Stimulated activated CD4-positive, alpha-beta T cell treated with anti-CD3 and anti-CD28 coated beads, Interleukin-4, amount 100 ng/mL, for 1 hour (primary cell): ENCODE results near the gene GARRE1.
"Not testable (repeated sequence)": the region's sequence is repeated elsewhere in the genome, so short reads cannot be mapped to it uniquely, and the experiment has no call there.

Experiments
- DNase-seq: peaks from one replicate; pipeline ENCODE4 v3.0.0-alpha.2; 2020

Gene GARRE1

GRCh38 chr19:34254046-34254697, at the start of gene GARRE1:
TSS of gene GARRE1 (plus strand) at chr19:34254554. CDS start at chr19:34300474, 45,920 bp downstream.
- peak; percentile 88 for DNase-seq

GRCh38 chr19:34205324-34205723, 49.0 kb upstream of the GARRE1 start:
- not testable (repeated sequence) for DNase-seq

GRCh38 chr19:34208291-34208884, 46.0 kb upstream of the GARRE1 start:
- DNase-seq, result no peak

- no peak for DNase-seq
These were observed 44.6 kb upstream of the GARRE1 start for GRCh38 chr19:34209726-34210125.

- no peak for DNase-seq
These were observed 41.1 kb upstream of the GARRE1 start for GRCh38 chr19:34213283-34213682.

- no peak for DNase-seq
These were observed 40.3 kb upstream of the GARRE1 start for GRCh38 chr19:34214040-34214439.

GRCh38 chr19:34215006-34215665, 39.2 kb upstream of the GARRE1 start:
- DNase-seq, result no peak

GRCh38 chr19:34215666-34216038, 38.7 kb upstream of the GARRE1 start:
- no peak for DNase-seq

GRCh38 chr19:34216745-34217219, 37.6 kb upstream of the GARRE1 start:
- not testable (repeated sequence) for DNase-seq

- peak; percentile 31 for DNase-seq
These were observed 36.2 kb upstream of the GARRE1 start for GRCh38 chr19:34217952-34218817.

- no peak for DNase-seq
These were observed 35.6 kb upstream of the GARRE1 start for GRCh38 chr19:34218818-34219164.

- DNase-seq, result peak; percentile 57
These were observed 33.8 kb upstream of the GARRE1 start for GRCh38 chr19:34220472-34221063.

GRCh38 chr19:34222386-34222785, 32.0 kb upstream of the GARRE1 start:
- no peak for DNase-seq

- no peak for DNase-seq
These were observed 29.2 kb upstream of the GARRE1 start for GRCh38 chr19:34224996-34225658.

GRCh38 chr19:34225659-34226015, 28.7 kb upstream of the GARRE1 start:
- DNase-seq, result no peak

- DNase-seq, result no peak
These were observed 28.3 kb upstream of the GARRE1 start for GRCh38 chr19:34226036-34226435.

GRCh38 chr19:34228347-34228746, 26.0 kb upstream of the GARRE1 start:
- no peak for DNase-seq

GRCh38 chr19:34228762-34229161, 25.6 kb upstream of the GARRE1 start:
- no peak for DNase-seq

- no peak for DNase-seq
These were observed 24.6 kb upstream of the GARRE1 start for GRCh38 chr19:34229721-34230120.

- DNase-seq, result no peak
These were observed 23.5 kb upstream of the GARRE1 start for GRCh38 chr19:34230820-34231219.

GRCh38 chr19:34231439-34231838, 22.9 kb upstream of the GARRE1 start:
- no peak for DNase-seq
